Suprapubic skin (tissue), 4 donors: ENCODE measurements around the gene LRRC8D.

Experiments
- EP300 ChIP-seq: sonication (generic); formaldehyde crosslinking; IDR thresholded peaks from one replicate; pipeline ENCODE4 v1.6.1; 2017; ENCODE audit warnings: antibody characterized with exemption
- POLR2AphosphoS5 ChIP-seq, 3 donors: sonication (generic); formaldehyde crosslinking; IDR thresholded peaks; one replicate each; pipeline ENCODE4 v1.6.1; 2017; ENCODE audit warnings: antibody characterized with exemption in 3 of 3
- TF ChIP-seq, protein P1 (sequence below), 2 donors: fragments of 200-600 bp in 1 of 2; fragments of 450-650 bp in 1 of 2; sonication (generic) in 1 of 2; IDR thresholded peaks; one replicate each; pipeline ENCODE4 v1.5.1; 2016 to 2019; ENCODE audit warnings: antibody characterized with exemption in 2 of 2, mild to moderate bottlenecking in 1 of 2, moderate library complexity in 1 of 2

DNA sequence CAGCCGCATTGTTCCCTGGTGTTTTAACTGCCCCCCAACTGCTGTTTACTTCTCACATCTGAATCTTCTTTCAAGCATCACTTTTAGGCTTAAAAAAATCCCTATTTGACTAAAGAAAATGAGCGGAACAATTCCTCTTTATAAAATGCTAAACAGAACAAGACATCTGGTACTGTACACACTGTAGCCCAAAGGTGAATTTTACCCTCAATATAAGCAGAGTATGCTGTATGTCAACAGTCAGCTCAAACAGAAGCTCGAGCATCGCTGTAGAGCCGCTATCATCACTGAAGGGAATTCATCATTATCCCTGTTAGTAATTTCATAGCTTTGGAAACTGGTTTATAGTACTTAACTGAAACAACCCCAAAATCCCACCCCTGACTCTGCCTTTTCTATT lies 85.3 kb downstream of the LRRC8D start:
- no peak for TF ChIP-seq POLR2AphosphoS5 (IDR thresholded peaks at IDR 0.05)
- TF ChIP-seq EP300 = no peak
- TF ChIP-seq, protein P1, sequence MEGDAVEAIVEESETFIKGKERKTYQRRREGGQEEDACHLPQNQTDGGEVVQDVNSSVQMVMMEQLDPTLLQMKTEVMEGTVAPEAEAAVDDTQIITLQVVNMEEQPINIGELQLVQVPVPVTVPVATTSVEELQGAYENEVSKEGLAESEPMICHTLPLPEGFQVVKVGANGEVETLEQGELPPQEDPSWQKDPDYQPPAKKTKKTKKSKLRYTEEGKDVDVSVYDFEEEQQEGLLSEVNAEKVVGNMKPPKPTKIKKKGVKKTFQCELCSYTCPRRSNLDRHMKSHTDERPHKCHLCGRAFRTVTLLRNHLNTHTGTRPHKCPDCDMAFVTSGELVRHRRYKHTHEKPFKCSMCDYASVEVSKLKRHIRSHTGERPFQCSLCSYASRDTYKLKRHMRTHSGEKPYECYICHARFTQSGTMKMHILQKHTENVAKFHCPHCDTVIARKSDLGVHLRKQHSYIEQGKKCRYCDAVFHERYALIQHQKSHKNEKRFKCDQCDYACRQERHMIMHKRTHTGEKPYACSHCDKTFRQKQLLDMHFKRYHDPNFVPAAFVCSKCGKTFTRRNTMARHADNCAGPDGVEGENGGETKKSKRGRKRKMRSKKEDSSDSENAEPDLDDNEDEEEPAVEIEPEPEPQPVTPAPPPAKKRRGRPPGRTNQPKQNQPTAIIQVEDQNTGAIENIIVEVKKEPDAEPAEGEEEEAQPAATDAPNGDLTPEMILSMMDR (IDR thresholded peaks at IDR 0.05) = no peak
